ENCODE data around the gene SMG1. TPM values are rescaled to one million over a fixed set of nuclear protein-coding genes. Genes with fewer than 3 reads are reported as not detected.
"Not testable (repeated sequence)": the region's sequence is repeated elsewhere in the genome, so short reads cannot be mapped to it uniquely, and the experiment has no call there.

The SMG1 gene
- total and polyA plus RNA-seq, 8 donors = 60.0 to 78.6 (median 71.4) TPM

GRCh38 chr16:18901194-18901593 is 25.0 kb downstream of the SMG1 start:
- H3K4me3 ChIP-seq; ATAC-seq; H3K9me3 ChIP-seq; H3K27ac ChIP-seq; DNase-seq; H3K27me3 ChIP-seq; H3K36me3 ChIP-seq; intact Hi-C loops (cut with DNase I): not testable (repeated sequence)
- H3K4me1 ChIP-seq = peaks cover 0 to 40% of the 10 kb centered on the region in 2 donors

DNA sequence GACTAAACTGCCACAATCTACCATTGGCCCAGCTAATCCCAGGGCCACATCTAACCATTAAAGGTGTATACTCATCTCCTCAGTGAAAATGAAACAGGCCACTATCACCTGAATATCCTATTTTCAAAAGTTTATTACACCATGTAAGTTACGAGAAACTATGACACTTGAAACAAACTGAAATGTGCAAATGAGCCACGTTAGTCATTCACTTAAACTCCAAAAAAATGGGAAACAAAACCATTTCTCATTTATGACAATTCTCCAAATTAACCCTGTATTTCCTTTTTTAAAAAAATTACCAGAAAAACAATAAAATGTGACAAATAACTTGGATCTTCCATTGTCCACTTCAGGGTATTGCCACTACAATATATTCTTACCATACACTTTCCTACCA is 41.8 kb downstream of the SMG1 start:
- H3K27me3 ChIP-seq; ATAC-seq; H3K4me1 ChIP-seq; DNase-seq; H3K4me3 ChIP-seq; H3K27ac ChIP-seq; intact Hi-C loops (cut with DNase I); H3K9me3 ChIP-seq: not testable (repeated sequence)
- peaks cover 0 to 68% of the 10 kb centered on the region in 2 donors for H3K36me3 ChIP-seq

DNA sequence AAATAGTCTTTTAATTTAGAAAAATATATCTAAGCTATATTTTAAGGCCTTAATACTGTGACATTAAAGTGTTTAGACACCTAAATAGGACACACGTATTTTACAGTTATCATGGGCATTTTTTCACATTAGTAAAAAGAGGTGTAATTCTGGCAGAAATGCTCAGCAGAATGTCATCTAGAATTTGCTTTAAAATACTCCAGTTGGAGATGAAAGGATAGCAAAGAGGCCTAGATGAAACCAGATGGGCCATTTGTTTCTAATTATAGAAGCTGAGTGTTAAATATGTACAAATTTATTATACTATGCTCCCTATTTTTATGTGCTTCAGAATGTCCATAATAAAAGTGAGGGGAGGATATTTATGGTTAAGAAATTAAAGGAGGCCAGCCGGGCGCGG is 48.5 kb downstream of the SMG1 start:
- peaks cover 0 to 85% of the 10 kb centered on the region in 2 donors for H3K36me3 ChIP-seq
- ATAC-seq; DNase-seq; intact Hi-C loops (cut with DNase I); H3K4me3 ChIP-seq; H3K27ac ChIP-seq; H3K9me3 ChIP-seq; H3K4me1 ChIP-seq; H3K27me3 ChIP-seq: not testable (repeated sequence)

GRCh38 chr16:18877259-18877658 is 48.9 kb downstream of the SMG1 start:
- H3K4me3 ChIP-seq; DNase-seq; H3K4me1 ChIP-seq; intact Hi-C loops (cut with DNase I); H3K27me3 ChIP-seq; ATAC-seq; H3K27ac ChIP-seq; H3K9me3 ChIP-seq: not testable (repeated sequence)
- peaks cover 0 to 80% of the 10 kb centered on the region in 2 donors for H3K36me3 ChIP-seq

DNA sequence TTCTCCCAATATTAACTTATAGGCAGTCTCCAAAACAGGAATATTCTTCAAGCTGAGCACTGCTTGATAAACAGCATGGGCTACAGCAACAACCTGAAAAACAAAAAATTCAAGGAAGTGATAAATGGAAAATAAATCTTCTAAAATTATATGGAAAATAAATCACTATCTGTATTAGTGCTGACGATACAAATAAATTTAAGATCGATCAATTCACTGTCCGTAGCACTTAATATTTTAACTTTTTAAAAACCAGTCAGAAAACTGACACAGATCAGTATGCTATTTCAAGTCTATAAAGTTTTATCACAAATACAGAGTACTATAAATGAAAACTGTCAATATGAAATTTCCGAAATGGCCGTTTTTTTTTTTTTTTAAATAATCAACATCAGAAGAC is 49.9 kb downstream of the SMG1 start:
- H3K4me3 ChIP-seq; H3K27ac ChIP-seq; intact Hi-C loops (cut with DNase I); DNase-seq; H3K27me3 ChIP-seq; ATAC-seq; H3K9me3 ChIP-seq; H3K4me1 ChIP-seq: not testable (repeated sequence)
- H3K36me3 ChIP-seq = peaks cover 0 to 75% of the 10 kb centered on the region in 2 donors

DNA sequence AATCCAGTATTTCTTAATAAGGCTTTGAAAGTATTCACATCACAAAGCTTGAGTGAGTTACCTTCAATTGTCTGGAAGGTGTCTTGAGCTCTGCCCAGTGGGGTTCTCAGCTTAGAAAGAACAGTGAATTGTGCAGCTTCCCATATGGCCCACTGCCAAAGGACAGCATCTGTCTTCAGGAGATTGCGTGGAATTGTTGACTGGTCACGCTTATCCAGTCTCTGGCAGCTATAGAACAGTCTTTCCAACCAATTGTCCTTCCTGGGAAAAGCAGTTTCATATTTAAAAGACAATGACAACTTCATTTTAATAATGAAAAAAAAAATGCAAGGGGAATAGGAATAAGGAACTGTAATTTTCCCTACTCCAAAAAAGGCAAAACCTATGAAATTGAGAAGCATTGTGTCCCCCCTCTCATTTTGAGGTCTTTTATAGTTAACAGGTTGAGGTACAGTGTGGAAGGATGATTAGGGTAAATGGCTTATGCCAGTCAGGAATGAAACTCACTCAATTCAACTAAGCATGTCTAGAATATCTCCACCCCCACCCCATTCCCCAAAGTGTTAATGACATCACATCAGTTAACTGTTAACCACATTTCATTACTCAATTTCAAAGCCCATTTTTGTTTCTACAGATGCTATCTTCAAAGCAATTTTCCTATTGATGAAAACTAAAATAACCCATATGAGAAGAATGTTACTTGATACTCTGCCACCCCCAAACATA is 57.0 kb downstream of the SMG1 start:
- H3K27me3 ChIP-seq; intact Hi-C loops (cut with DNase I); ATAC-seq; H3K27ac ChIP-seq; DNase-seq; H3K4me1 ChIP-seq; H3K4me3 ChIP-seq; H3K9me3 ChIP-seq: not testable (repeated sequence)
- H3K36me3 ChIP-seq = peaks cover 0 to 82% of the 10 kb centered on the region in 2 donors

DNA sequence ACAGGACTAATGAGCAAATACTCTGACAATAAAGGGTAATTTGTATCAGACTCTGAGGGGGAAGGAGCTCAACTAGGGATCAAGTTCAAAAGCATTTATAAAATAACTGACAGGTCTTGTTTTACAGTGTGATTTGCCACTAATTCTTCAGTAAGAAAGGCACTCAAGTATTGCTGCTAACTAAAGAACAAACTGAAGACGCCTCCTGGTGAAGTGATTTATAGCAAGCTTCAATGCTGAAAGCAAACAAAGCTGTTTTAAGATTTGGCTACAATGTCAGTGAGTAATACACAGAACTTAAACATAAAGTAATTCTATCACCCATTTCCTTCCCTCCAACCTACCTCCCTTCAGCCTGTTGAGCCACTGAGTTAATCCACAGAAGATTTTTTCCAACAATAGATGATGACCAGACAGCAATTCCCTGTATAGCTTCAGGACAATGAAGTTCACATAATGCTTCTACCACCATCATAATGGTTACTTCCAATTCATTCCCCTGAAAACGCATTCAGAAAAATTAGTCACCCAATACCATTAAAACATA is 59.9 kb downstream of the SMG1 start:
- H3K36me3 ChIP-seq = peaks cover 0 to 85% of the 10 kb centered on the region in 2 donors
- not testable (repeated sequence) for H3K9me3 ChIP-seq

GRCh38 chr16:18862891-18863290 is 63.3 kb downstream of the SMG1 start:
- H3K27ac ChIP-seq; H3K9me3 ChIP-seq; H3K4me3 ChIP-seq; DNase-seq; H3K4me1 ChIP-seq; ATAC-seq; intact Hi-C loops (cut with DNase I); H3K27me3 ChIP-seq: not testable (repeated sequence)
- H3K36me3 ChIP-seq = peaks cover 0 to 65% of the 10 kb centered on the region in 2 donors

More for the DNA sequence above, 59.9 kb downstream of the SMG1 start:
- H3K4me3 ChIP-seq; H3K4me1 ChIP-seq; H3K27me3 ChIP-seq; H3K27ac ChIP-seq; intact Hi-C loops (cut with DNase I); ATAC-seq; DNase-seq: not testable (repeated sequence)

DNA sequence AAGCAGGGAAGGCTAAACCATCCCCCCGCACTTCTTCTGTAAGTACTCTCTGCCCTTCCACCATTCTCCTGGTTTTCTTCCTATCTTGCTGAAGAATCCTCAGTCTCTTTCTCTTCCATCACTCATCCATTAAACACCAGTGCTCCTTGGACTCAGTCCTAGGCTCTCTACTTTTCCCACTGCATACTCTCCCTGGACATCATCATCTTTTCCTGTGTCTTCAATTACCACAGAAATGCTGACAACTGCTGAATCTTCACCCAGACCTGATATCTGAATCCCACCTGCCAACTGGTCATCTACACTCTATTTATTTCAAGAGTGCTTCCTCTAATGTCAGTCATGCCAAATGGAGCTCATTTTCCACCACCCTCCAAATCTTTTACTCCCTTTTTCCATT is 71.0 kb downstream of the SMG1 start:
- no peaks in the 10 kb centered on the region for H3K4me1 ChIP-seq
- H3K36me3 ChIP-seq = peaks cover 3 to 89% of the 10 kb centered on the region in 2 donors
- H3K27me3 ChIP-seq = no peaks in the 10 kb centered on the region
- H3K4me3 ChIP-seq = no peak overlapping the region
- no peak overlapping the region for H3K27ac ChIP-seq
- intact Hi-C loops (cut with DNase I) = no loop called here
- ATAC-seq = no peak
- TF ChIP-seq, protein P1, sequence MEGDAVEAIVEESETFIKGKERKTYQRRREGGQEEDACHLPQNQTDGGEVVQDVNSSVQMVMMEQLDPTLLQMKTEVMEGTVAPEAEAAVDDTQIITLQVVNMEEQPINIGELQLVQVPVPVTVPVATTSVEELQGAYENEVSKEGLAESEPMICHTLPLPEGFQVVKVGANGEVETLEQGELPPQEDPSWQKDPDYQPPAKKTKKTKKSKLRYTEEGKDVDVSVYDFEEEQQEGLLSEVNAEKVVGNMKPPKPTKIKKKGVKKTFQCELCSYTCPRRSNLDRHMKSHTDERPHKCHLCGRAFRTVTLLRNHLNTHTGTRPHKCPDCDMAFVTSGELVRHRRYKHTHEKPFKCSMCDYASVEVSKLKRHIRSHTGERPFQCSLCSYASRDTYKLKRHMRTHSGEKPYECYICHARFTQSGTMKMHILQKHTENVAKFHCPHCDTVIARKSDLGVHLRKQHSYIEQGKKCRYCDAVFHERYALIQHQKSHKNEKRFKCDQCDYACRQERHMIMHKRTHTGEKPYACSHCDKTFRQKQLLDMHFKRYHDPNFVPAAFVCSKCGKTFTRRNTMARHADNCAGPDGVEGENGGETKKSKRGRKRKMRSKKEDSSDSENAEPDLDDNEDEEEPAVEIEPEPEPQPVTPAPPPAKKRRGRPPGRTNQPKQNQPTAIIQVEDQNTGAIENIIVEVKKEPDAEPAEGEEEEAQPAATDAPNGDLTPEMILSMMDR (IDR thresholded peaks at IDR 0.05) = no peak
- H3K9me3 ChIP-seq = no peaks in the 10 kb centered on the region
- DNase-seq = no peak
